Measurements from ENCODE around the gene C14orf180. TPM values are rescaled to one million over a fixed set of nuclear protein-coding genes. Genes with fewer than 3 reads are reported as not detected.
A peak's percentile ranks its signal among the peaks of the same experiment; 100 is the strongest.

C14orf180 gene
- total and polyA plus RNA-seq, 2 of the 8 experiments (the other 6 are each of a cell fraction or from before 2014, with no cell fraction given): not detected

GRCh38 chr14:104583424-104584306 is 4.1 kb downstream of the C14orf180 start:
- Histone ChIP-seq H3K79me2 (ENCODE audit: control insufficient read depth in 1 of 2, insufficient read depth in 2 of 2, low read length in 2 of 2) (no peaks in the 10 kb centered on the region), H3K18ac (ENCODE audit: extremely low read depth, low read length) (no peak overlapping the region), H3K23ac (ENCODE audit: insufficient read length) (no peak overlapping the region), H2AK5ac (ENCODE audit: low read depth, low read length) (peak overlapping the region; percentile 88; the same call in 1 of the 2 replicates), H3K9me3 (ENCODE audit: insufficient read depth in 2 of 2, low read depth in 1 of 2, low read length in 1 of 2) (no peaks in the 10 kb centered on the region), H2BK120ac (replicated peaks; ENCODE audit: low read depth, low read length) (no peak overlapping the region), H3K56ac (replicated peaks; ENCODE audit: insufficient read length, low read depth, low read length) (no peak overlapping the region), H4K20me1 (replicated peaks in 1 of 2; ENCODE audit: control insufficient read depth in 1 of 2, insufficient read depth in 2 of 2, low read length in 2 of 2) (peaks cover 0 to 3% of the 10 kb centered on the region in 2 experiments), H3K4me2 (ENCODE audit: insufficient read depth in 1 of 2, low read depth in 2 of 2, low read length in 2 of 2) (no peak overlapping the region), H2BK20ac (ENCODE audit: low read length) (no peak overlapping the region), H2BK12ac (ENCODE audit: low read depth, low read length) (peak overlapping the region; percentile 50; the same call in 1 of the 2 replicates), H3K36me3 (ENCODE audit: control insufficient read depth in 2 of 4, insufficient read depth in 4 of 4, low read length in 3 of 4) (no peaks in the 10 kb centered on the region), H3K4ac (replicated peaks; ENCODE audit: insufficient read length, low read depth, low read length) (no peak overlapping the region), H3K23me2 (ENCODE audit: low read depth, low read length) (peaks cover 3% of the 10 kb centered on the region; the same call in 1 of the 2 replicates), H4K5ac (ENCODE audit: insufficient read length, low read depth, low read length) (no peak overlapping the region), H3K4me1 (replicated peaks in 1 of 4; ENCODE audit: control insufficient read depth in 3 of 4, insufficient read depth in 4 of 4, low read length in 3 of 4) (no peaks in the 10 kb centered on the region), H3K27ac (ENCODE audit: low read depth, low read length) (no peak overlapping the region), H3K9ac (replicated peaks in 1 of 4; ENCODE audit: extremely low read depth in 1 of 4, low read depth in 3 of 4, low read length in 3 of 4) (no peak overlapping the region), H4K91ac (replicated peaks; ENCODE audit: insufficient read length, low read length) (no peak overlapping the region), H3K4me3 (ENCODE audit: extremely low read depth in 1 of 4, insufficient read depth in 2 of 4, low read depth in 3 of 4, low read length in 4 of 4) (no peak overlapping the region), H2BK15ac (ENCODE audit: low read length) (0 out of 2 replicates have a peak overlapping the region, but pooled peaks have one; percentile 9), H4K8ac (ENCODE audit: extremely low read depth, insufficient read depth, low read length) (no peak overlapping the region; the same call in 1 of the 2 replicates), H3K14ac (ENCODE audit: insufficient read length) (no peak overlapping the region), H3K79me1 (ENCODE audit: low read depth, low read length) (no peaks in the 10 kb centered on the region), H2AFZ (ENCODE audit: low read length) (no peak overlapping the region), H2BK5ac (ENCODE audit: low read depth, low read length) (peak overlapping the region; percentile 52; the same call in 1 of the 2 replicates), H3K27me3 (replicated peaks in 1 of 4; ENCODE audit: control insufficient read depth in 3 of 4, extremely low read depth in 1 of 4, insufficient read depth in 3 of 4, low read length in 3 of 4) (no peaks in the 10 kb centered on the region)
- ChIA-PET POLR2A (ENCODE audit: partially characterized antibody) (no interaction called here), CTCF (ENCODE audit: partially characterized antibody) (interaction anchor here (1.8 kb wide), 3 partner anchors 10 to 19 kb away, joined by 5 to 11 read pairs (median 8); no protein-coding TSS in a partner anchor)
- FAIRE-seq (no peak), DNase-seq (ENCODE audit: low read depth in 1 of 2, low spot score in 2 of 2) (no peak)
- WGBS, 2 experiments (ENCODE audit: extremely low coverage in 1 of 2, insufficient coverage in 1 of 2, insufficient read length in 1 of 2, insufficient replicate concordance in 2 of 2, low coverage in 1 of 2, low lambda C conversion rate in 2 of 2, missing lambda C conversion rate in 1 of 2): 83% methylated on average over 27 of the region's 27 CpGs; no CpG with 5 or more reads in 1 of the 2 experiments
- no peak for TF ChIP-seq SIN3A (conservative IDR thresholded peaks at IDR 0.05 in 1 of 2, IDR thresholded peaks at IDR 0.05 in 1 of 2; ENCODE audit: low read depth in 1 of 2, low read length in 2 of 2)
- TF ChIP-seq SIX5 (IDR thresholded peaks at IDR 0.05; ENCODE audit: low read depth, low read length): no peak
- no peak for TF ChIP-seq JUND (IDR thresholded peaks at IDR 0.05; ENCODE audit: low read length)
- TF ChIP-seq RNF2 (IDR thresholded peaks at IDR 0.05; ENCODE audit: borderline replicate concordance, low read depth, low read length, missing control alignments, poor library complexity, severe bottlenecking): no peak
- no peak for TF ChIP-seq TBP (IDR thresholded peaks at IDR 0.05; ENCODE audit: low read depth, low read length)
- no peak for TF ChIP-seq POLR2A (IDR thresholded peaks at IDR 0.05; ENCODE audit: control extremely low read depth in 1 of 2, low read depth in 2 of 2, low read length in 2 of 2)
- TF ChIP-seq SAP30 (IDR thresholded peaks at IDR 0.05; ENCODE audit: insufficient read depth, insufficient replicate concordance, low read length): no peak
- no peak for TF ChIP-seq RXRA (IDR thresholded peaks at IDR 0.05; ENCODE audit: insufficient read depth, low read depth, low read length)
- TF ChIP-seq, protein P1, sequence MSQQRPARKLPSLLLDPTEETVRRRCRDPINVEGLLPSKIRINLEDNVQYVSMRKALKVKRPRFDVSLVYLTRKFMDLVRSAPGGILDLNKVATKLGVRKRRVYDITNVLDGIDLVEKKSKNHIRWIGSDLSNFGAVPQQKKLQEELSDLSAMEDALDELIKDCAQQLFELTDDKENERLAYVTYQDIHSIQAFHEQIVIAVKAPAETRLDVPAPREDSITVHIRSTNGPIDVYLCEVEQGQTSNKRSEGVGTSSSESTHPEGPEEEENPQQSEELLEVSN (IDR thresholded peaks at IDR 0.05): no peak
- TF ChIP-seq EGR1 (IDR thresholded peaks at IDR 0.05; ENCODE audit: borderline replicate concordance, low read depth, low read length): no peak
- TF ChIP-seq BACH1 (IDR thresholded peaks at IDR 0.05; ENCODE audit: low read length): no peak
